ENCODE results near the gene PPP2R2C.

PPP2R2C gene

DNA sequence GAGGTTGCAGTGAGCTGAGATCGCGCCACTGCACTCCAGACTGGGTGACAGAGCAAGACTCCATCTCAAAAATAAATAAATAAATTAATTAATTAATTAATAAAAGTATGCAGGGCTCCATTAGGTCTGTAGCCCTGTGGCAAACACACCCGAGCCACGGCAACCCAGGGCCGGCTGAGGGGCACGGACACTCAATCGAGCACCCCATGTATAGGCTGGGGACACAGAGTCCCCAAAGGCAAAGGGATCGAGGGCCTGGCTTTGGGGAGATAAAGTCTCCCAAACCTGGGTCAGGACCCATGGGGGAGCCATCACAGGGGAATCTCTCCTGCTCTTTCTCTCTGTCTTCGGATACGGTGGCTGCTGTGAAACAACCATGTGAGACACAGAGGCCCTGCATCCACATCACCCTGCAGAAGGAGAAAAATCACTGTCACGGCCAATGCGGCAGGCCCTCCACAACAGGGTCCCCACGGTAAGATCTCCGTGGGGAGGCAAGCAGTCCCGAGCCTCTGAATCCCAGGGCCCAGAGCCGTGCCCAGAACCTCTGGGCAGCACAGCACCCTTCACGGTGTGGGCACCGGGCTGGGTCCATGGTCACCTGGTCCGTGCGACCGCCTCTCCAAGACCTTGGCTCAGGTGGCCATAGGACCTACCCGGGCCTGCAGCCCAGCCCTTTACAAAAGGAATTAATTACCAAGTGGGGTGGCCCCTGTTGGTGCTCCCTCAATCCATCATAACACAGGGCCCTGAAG lies 121.0 kb downstream of the PPP2R2C start:
- in situ Hi-C loops (cut with MboI; ENCODE audit: low pct_unique_long_range_greater_than_20kb, low sequenced_read_pairs, unreplicated experiment): no loop called here
- TF ChIP-seq, protein P1, sequence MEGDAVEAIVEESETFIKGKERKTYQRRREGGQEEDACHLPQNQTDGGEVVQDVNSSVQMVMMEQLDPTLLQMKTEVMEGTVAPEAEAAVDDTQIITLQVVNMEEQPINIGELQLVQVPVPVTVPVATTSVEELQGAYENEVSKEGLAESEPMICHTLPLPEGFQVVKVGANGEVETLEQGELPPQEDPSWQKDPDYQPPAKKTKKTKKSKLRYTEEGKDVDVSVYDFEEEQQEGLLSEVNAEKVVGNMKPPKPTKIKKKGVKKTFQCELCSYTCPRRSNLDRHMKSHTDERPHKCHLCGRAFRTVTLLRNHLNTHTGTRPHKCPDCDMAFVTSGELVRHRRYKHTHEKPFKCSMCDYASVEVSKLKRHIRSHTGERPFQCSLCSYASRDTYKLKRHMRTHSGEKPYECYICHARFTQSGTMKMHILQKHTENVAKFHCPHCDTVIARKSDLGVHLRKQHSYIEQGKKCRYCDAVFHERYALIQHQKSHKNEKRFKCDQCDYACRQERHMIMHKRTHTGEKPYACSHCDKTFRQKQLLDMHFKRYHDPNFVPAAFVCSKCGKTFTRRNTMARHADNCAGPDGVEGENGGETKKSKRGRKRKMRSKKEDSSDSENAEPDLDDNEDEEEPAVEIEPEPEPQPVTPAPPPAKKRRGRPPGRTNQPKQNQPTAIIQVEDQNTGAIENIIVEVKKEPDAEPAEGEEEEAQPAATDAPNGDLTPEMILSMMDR (IDR thresholded peaks at IDR 0.05; ENCODE audit: extremely low read depth, insufficient read depth, missing control alignments): no peak
- no peak for DNase-seq (ENCODE audit: low spot score)

DNA sequence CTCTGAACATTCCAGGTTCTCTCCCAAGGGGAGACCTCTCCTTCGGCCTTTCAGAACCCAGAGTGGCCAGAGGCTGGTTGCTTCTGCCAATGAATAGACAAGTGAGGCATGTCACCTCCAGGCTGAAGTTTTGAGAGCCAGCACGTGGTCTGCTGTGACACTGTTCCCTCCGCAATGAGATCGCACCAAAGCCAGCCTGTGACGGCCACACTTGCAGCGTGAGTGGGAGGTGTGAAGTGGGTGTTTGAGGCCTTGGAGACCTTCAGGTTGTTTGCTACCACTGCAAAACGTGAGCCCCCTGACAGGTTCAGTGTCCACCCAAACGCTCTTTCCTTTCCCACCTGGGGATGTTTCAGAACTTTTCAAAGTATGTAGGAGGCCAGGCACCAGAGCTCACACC lies 121.8 kb downstream of the PPP2R2C start:
- in situ Hi-C loops (cut with MboI; ENCODE audit: low pct_unique_long_range_greater_than_20kb, low sequenced_read_pairs, unreplicated experiment): no loop called here
- TF ChIP-seq, protein P1 (IDR thresholded peaks at IDR 0.05; ENCODE audit: extremely low read depth, insufficient read depth, missing control alignments): no peak
- no peak for DNase-seq (ENCODE audit: low spot score)

DNA sequence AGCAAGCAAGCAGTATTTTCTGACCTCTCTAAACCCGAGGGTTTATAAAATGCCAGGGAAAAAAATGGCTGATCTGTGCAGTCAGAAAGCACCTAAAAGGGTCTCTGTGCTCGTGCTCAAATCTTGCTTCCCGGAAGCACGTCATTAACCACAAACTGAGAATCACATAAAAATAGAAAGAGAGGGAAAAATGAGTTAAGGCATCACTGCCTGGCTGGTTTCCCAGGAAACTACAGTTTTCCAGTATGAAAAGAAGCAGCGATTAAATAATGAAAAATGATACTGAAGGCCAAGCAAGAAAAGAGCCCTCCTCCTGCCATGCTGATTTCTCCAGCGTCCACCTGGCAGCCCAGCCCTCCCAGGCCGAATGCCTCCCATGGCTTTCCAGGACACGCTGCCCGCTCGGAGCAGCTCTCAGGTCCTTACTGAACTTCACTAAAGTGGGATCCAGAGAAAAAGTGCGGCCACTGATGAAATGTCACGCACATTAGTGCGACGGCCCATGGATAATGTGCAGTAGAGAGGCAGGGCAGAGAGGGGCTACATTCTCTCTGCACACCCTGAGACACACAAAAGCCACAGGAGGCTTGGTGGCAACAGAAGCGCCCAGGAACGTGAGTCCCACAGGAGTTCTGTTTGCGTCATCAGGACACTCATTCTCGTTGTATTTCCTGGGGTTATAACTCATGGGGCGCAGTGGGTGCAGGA lies 122.4 kb downstream of the PPP2R2C start:
- no peak for DNase-seq (ENCODE audit: low spot score)
- in situ Hi-C loops (cut with MboI; ENCODE audit: low pct_unique_long_range_greater_than_20kb, low sequenced_read_pairs, unreplicated experiment): no loop called here
- TF ChIP-seq, protein P1 (IDR thresholded peaks at IDR 0.05; ENCODE audit: extremely low read depth, insufficient read depth, missing control alignments): no peak

DNA sequence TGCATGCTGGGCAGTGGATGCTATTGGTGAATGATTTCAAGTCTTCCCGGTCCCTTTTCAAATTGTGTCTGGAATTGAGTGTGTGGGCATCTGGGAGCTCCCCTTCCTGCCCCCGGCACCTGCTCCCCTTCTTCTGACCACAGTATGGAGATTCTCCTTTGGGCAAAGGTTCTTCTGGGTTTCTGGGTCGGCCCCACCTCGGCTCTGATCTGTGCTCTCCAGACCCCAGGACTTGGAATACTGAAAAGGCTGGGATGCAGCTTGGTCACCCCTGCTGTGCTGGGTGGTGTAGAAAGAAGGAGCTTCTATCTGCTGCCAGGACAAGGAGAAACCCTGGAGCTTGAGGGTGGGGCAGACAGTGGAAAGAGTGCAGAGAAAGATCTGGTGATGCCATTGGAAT lies 124.0 kb downstream of the PPP2R2C start:
- no peak for DNase-seq (ENCODE audit: low spot score)
- TF ChIP-seq, protein P1 (IDR thresholded peaks at IDR 0.05; ENCODE audit: extremely low read depth, insufficient read depth, missing control alignments): no peak
- in situ Hi-C loops (cut with MboI; ENCODE audit: low pct_unique_long_range_greater_than_20kb, low sequenced_read_pairs, unreplicated experiment): no loop called here

DNA sequence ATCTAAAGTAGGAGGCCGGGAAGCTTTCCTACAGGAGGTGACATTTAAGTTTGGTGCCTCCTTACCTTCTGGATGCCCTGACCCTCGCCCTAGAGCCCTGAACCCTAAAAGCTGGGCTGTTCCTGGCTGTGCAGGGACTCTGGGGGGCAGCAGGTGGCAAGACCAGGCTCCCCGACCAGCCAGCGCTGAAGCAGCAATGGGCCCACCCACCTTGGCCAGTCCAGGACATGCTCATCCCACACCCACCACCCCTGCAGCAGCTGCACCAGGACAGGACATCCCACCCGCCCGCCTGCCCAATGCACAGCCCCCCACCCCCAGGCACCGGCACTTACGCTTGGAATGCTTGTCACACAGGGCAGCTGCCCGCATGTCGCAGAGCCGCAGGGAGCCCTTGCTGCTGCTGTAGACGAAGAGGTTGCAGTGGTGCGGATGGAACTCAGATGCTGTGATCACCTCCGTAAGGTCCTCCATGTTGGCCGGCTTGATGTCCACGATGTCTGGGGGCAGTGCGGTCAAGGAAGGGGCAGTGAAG lies 124.8 kb downstream of the PPP2R2C start:
- DNase-seq (ENCODE audit: low spot score): no peak
- TF ChIP-seq, protein P1 (IDR thresholded peaks at IDR 0.05; ENCODE audit: extremely low read depth, insufficient read depth, missing control alignments): no peak
- in situ Hi-C loops (cut with MboI; ENCODE audit: low pct_unique_long_range_greater_than_20kb, low sequenced_read_pairs, unreplicated experiment): no loop called here

DNA sequence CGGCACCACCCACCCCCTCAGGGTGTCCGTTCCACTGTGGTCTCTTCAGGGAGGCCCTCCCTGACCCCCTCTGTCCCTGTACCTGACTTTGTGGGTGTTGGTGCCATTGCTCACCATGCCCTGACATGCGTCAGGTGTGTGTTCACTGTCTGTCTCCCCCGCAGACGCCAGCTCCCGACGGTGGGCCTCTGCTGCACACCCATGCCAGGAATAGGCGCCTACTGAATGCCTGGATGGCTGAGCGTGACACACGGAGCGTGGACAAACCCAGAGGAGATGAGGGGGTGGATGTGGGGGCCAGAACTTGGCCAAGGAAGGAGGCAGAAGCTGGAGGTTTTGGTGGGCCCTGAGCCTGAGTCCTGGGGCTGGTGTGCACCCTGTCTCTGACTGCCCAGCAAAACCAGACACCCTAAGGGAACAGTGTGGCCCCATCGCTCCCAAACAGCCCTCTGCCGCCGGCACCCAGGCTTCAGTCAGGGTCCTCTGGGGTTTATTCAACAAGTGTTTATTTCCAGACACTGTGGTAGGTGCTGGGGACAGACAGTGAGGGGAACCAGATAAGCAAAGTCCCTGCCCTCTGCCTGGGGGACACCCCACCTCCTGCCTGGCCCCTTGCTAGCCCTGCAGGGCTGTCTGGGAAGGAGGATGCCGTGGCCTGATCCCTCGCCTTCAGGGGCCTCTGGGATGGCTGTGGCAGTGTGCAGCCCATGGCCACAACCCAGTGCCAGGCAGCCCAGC lies 125.9 kb downstream of the PPP2R2C start:
- DNase-seq (ENCODE audit: low spot score): no peak
- in situ Hi-C loops (cut with MboI; ENCODE audit: low pct_unique_long_range_greater_than_20kb, low sequenced_read_pairs, unreplicated experiment): no loop called here
- TF ChIP-seq, protein P1 (IDR thresholded peaks at IDR 0.05; ENCODE audit: extremely low read depth, insufficient read depth, missing control alignments): no peak

Data from GM13977 (cell line).